GM12891 (cell line): ENCODE data around the gene BCL11B.

Source experiments
- PAX5 ChIP-seq: IDR thresholded peaks from 2 replicates; pipeline ENCODE4 v1.6.1; 2011; ENCODE audit warnings: low read length, moderate library complexity, mild to moderate bottlenecking; ENCODE audit not compliant: insufficient read depth, severe bottlenecking
- POLR2A ChIP-seq: IDR thresholded peaks from 2 replicates; pipeline ENCODE4 v1.6.1; 2011; ENCODE audit warnings: low read depth, low read length, control low read depth
- POLR2AphosphoS5 ChIP-seq: IDR thresholded peaks from 2 replicates; pipeline ENCODE4 v1.6.1; 2011; ENCODE audit warnings: low read depth, low read length, control low read depth
- POU2F2 ChIP-seq: IDR thresholded peaks from 2 replicates; pipeline ENCODE4 v1.6.1; 2011; ENCODE audit warnings: low read depth, mild to moderate bottlenecking, control low read depth, low read length, moderate library complexity
- SPI1 ChIP-seq: IDR thresholded peaks from 2 replicates; pipeline ENCODE4 v1.6.1; 2011; ENCODE audit warnings: low read depth, low read length, control low read depth
- TAF1 ChIP-seq: IDR thresholded peaks from 2 replicates; pipeline ENCODE4 v1.6.1; 2011; ENCODE audit warnings: low read depth, low read length, control low read depth

DNA sequence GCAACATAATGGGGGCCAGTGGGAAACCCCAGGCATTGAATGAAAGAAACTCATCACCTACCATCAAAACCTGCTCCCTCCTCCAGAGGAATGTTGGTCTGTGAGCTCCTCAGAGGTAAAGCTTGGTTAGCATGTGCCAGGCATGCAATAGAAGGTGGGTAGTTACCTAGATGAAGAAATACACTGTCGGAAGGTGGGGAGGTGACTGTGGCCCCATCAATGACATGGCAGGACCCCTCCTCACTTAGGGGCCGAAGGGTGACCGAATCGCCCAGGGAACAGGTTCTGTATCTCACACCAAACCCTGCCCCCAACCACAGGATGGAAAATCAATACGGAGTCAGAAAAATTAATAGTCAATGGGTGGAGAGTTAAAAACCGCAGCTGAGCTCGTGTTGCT lies 135.6 kb downstream of the BCL11B start:
- TF ChIP-seq POLR2AphosphoS5 = no peak
- no peak for TF ChIP-seq SPI1
- TF ChIP-seq POLR2A = no peak
- TF ChIP-seq TAF1 = no peak
- TF ChIP-seq PAX5 = no peak
- no peak for TF ChIP-seq POU2F2
